LNCaP clone FGC (cell line): ENCODE data around the gene CCRL2.

ENCODE experiments used
- DNase-seq: peaks from one replicate; pipeline ENCODE4 v3.0.0-alpha.2; 2011; ENCODE audit warnings: low read depth
- H3K4me3 ChIP-seq: 2 replicates; pipeline ENCODE4 v1.5.1; 2011; ENCODE audit warnings: mild to moderate bottlenecking, low read depth, low read length, control low read depth
- TF ChIP-seq, protein P1 (sequence below): IDR thresholded peaks from 2 replicates; pipeline ENCODE4 v1.5.1; 2012; ENCODE audit warnings: mild to moderate bottlenecking; ENCODE audit not compliant: control insufficient read depth, insufficient read depth; ENCODE audit errors: extremely low read depth

CCRL2 gene

DNA sequence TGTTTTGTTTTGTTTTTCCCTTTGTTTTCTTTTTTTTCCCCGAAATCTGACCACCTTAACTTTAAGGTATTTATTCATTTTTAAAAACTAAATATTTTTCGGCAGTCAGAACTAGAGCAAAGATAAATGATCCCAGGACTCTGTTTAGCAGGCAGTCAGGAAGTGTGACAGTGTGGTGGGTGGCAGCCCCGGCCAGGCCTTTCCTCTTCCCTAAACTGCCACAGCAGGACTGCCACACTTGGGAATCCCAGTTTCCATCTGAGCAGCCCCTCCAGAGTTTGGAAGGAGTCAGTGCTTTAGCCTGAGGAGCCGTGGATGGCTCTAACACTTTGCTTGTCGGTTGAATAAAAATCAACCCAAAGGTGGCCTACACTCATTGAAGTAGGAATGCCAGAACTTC is 6.9 kb downstream of the CCRL2 start:
- TF ChIP-seq, protein P1, sequence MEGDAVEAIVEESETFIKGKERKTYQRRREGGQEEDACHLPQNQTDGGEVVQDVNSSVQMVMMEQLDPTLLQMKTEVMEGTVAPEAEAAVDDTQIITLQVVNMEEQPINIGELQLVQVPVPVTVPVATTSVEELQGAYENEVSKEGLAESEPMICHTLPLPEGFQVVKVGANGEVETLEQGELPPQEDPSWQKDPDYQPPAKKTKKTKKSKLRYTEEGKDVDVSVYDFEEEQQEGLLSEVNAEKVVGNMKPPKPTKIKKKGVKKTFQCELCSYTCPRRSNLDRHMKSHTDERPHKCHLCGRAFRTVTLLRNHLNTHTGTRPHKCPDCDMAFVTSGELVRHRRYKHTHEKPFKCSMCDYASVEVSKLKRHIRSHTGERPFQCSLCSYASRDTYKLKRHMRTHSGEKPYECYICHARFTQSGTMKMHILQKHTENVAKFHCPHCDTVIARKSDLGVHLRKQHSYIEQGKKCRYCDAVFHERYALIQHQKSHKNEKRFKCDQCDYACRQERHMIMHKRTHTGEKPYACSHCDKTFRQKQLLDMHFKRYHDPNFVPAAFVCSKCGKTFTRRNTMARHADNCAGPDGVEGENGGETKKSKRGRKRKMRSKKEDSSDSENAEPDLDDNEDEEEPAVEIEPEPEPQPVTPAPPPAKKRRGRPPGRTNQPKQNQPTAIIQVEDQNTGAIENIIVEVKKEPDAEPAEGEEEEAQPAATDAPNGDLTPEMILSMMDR, result no peak
- H3K4me3 ChIP-seq, result no peak overlapping the region
- no peak for DNase-seq

DNA sequence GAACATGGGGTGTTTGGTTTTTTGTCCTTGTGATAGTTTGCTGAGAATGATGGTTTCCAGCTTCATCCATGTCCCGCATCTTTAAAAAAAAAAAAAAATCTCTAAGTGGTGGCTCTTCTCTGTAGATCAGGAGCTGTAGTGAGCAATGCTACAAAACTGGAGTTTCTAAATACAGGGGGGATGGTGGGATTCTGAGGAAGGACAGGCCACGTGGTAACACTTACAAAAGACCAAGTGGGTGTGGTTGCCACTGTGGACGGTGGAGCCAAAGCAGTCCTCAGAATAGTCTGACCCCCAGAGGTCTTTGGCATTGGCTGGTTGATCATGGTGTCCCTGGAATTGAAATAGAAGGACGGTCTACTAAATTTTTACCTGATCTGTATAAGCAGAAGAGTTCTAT is 7.7 kb downstream of the CCRL2 start:
- TF ChIP-seq, protein P1, result no peak
- DNase-seq, result no peak
- H3K4me3 ChIP-seq, result no peak overlapping the region

DNA sequence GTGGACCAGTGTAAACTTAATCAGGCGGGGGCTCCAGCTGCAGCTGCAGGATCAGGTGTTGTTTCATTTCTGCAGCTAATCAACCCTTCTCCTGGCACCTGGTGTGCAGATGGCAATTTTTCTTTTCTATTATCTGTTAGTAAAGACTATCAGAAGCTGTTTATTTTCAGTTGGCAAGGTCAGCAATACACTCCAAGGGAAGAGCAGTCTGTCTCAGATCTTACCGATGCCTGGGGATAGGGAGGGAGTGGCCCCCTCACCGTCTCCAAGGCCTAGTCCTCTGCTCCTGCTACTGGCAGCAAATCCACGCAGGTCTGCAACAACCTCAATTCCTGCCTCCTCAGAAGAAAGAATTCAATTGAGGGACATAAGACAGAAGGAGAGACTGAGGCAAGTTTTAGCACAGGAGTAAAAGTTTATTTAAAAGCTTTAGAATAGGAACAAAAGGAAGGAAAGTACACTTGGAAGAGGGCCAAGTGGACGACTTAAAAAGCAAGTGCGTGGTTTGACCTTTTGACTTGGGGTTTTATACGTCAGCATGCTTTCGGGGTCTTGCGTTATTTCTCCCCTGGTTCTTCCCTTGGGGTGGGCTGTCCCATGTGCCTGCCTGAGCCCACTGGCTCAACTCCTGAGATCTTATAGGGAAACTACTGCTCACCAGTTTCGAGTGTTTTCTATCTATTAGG is 9.2 kb downstream of the CCRL2 start:
- DNase-seq, result no peak
- TF ChIP-seq, protein P1, result no peak
- H3K4me3 ChIP-seq, result no peak overlapping the region

DNA sequence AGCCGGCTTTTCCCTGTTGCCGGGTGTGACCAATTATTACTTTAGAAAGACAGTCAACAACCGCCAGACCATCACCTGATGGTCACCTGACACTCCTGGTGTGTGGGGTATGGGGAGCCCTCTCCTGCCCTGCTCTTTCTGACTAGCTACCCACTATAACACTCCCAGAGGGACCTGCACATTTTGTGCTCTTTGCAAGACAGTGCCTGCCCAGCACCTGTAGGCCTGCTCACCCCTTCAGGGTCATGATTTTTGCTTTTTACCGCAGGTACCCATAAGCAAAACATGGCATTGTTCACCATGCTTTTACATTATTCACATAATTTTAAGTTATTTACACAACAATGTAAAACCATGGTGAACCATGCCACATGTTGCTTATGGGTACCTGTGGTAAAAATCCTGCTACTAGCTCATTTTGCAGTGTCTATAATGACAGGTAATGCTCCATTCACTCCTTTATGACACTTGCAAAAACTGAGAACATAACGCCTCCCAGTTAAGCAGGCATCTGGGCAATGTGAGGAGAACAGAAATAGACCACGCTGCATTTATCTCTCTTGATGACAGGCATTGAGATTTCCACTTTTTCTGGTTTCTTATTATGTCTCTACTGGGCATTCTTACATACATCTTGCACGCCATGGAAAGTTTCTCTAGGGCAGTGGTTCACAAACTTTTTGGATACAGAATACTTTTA is 9.9 kb downstream of the CCRL2 start:
- H3K4me3 ChIP-seq, result no peak overlapping the region
- TF ChIP-seq, protein P1, result no peak
- DNase-seq, result no peak

DNA sequence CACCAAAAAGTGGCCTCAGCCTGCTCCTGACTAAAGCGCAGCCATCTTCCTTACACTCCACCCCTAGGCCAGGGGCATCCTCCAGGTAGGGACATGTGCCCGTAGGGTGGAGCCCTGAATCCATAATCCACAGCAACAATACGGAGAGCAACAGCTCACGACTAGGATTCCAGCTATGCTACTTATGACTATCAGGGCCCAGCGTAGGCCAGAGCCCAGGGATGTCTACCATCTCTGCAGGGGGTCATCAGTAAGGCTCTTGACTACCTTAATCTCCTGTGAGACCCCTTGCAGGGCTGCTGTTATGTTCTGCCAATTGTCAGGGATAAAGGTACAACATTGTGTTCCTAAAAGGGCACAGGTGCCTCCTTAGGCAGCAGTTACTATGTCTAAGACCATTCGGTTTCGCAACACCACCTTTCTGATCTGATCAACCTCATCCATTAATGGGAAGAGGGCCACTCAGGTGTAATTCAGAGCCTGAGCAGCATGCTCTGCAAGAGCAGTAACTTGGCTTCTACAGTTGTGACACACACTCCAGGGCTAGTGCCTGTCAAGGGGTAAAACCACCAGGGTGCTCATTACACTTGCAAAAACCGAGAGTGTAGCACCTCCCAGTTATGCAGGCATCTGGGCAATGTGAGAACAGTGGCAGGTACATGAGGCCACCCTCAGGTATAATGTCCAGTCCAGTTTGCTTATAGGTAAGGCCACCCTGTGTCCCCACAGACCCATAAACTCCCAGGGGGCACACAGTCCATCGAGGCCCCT is 11.0 kb downstream of the CCRL2 start:
- no peak overlapping the region for H3K4me3 ChIP-seq
- TF ChIP-seq, protein P1, result no peak
- DNase-seq, result no peak

DNA sequence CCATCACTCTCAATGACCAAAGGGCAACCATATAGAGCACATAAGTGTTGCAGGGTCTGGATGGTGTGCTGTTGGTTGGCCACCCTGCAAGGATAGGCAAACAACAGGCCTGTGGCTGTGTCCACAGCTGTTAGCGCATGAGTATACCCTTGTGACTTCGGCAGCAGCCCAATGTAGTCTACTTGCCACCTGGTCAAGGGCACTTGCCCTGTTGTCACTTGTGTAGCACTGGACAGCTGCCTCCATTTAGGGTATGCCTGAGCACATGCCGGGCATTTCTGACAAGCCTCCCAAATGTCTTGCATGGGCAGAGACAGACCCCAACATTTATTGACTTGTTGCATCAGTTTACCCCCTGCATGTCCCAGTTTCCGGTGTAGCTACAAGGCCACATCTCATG is 12.8 kb downstream of the CCRL2 start:
- no peak for DNase-seq
- TF ChIP-seq, protein P1, result no peak
- H3K4me3 ChIP-seq, result no peak overlapping the region
